ENCODE results near the gene GPR4. TPM values are rescaled to one million over a fixed set of nuclear protein-coding genes. Genes with fewer than 3 reads are reported as not detected.

GPR4 gene
- polyA plus RNA-seq, 1 donor from 2014 or later = 0.25 TPM

DNA sequence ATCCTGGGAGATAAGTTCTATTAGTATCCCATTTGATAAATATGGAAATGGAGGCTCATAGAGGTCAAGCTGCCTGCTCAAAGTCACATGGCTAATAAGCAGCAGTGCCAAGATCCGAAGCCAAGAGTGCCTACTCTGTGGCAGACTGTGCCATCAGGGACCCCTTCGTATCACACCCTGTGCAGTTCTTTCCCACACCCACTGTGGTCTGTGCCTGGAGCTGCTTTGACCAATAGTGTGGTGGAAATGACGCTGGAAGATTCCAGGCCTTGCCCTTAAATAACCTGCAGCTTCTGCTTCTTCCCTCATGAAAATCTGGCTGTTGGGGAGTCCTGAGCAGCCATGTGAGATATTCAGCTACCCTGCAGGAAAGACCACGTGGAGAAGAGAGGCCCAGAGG, 27.5 kb downstream of the GPR4 start:
- H4K20me1 ChIP-seq (ENCODE audit: insufficient read depth) = no peaks in the 10 kb centered on the region
- no peak overlapping the region for H3K9ac ChIP-seq (ENCODE audit: low read length)
- no peak overlapping the region for H2AFZ ChIP-seq (ENCODE audit: low read depth, low read length)
- H3K27ac ChIP-seq (ENCODE audit: low read length) = no peak overlapping the region
- H3K27me3 ChIP-seq (ENCODE audit: insufficient read depth, low read depth, low read length) = no peaks in the 10 kb centered on the region
- H3K9me2 ChIP-seq (ENCODE audit: insufficient read depth, low read length) = no peaks in the 10 kb centered on the region
- no peak overlapping the region for H3K4me2 ChIP-seq (ENCODE audit: low read length)
- no peak overlapping the region for H3K4me3 ChIP-seq (ENCODE audit: low read length)
- no peaks in the 10 kb centered on the region for H3F3A ChIP-seq (ENCODE audit: insufficient read depth, low read length, poor library complexity, severe bottlenecking)
- no peaks in the 10 kb centered on the region for H3K36me3 ChIP-seq (ENCODE audit: insufficient read depth, low read length)
- no peak for TF ChIP-seq SMC3 (conservative IDR thresholded peaks at IDR 0.05; ENCODE audit: poor library complexity)
- no peak for TF ChIP-seq MXI1 (conservative IDR thresholded peaks at IDR 0.05; ENCODE audit: poor library complexity, severe bottlenecking)
- TF ChIP-seq POLR2AphosphoS5 (IDR thresholded peaks at IDR 0.05) = no peak
- no peak for TF ChIP-seq RAD21 (conservative IDR thresholded peaks at IDR 0.05)
- TF ChIP-seq CTCF (IDR thresholded peaks at IDR 0.05; ENCODE audit: poor library complexity, severe bottlenecking) = no peak
- no peak for TF ChIP-seq TAF1 (IDR thresholded peaks at IDR 0.05; ENCODE audit: low read depth)
- TF ChIP-seq EZH2 (IDR thresholded peaks at IDR 0.05; ENCODE audit: borderline replicate concordance, insufficient read depth, low read length, poor library complexity, severe bottlenecking) = no peak
- TF ChIP-seq, protein P1, sequence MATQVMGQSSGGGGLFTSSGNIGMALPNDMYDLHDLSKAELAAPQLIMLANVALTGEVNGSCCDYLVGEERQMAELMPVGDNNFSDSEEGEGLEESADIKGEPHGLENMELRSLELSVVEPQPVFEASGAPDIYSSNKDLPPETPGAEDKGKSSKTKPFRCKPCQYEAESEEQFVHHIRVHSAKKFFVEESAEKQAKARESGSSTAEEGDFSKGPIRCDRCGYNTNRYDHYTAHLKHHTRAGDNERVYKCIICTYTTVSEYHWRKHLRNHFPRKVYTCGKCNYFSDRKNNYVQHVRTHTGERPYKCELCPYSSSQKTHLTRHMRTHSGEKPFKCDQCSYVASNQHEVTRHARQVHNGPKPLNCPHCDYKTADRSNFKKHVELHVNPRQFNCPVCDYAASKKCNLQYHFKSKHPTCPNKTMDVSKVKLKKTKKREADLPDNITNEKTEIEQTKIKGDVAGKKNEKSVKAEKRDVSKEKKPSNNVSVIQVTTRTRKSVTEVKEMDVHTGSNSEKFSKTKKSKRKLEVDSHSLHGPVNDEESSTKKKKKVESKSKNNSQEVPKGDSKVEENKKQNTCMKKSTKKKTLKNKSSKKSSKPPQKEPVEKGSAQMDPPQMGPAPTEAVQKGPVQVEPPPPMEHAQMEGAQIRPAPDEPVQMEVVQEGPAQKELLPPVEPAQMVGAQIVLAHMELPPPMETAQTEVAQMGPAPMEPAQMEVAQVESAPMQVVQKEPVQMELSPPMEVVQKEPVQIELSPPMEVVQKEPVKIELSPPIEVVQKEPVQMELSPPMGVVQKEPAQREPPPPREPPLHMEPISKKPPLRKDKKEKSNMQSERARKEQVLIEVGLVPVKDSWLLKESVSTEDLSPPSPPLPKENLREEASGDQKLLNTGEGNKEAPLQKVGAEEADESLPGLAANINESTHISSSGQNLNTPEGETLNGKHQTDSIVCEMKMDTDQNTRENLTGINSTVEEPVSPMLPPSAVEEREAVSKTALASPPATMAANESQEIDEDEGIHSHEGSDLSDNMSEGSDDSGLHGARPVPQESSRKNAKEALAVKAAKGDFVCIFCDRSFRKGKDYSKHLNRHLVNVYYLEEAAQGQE (IDR thresholded peaks at IDR 0.05; ENCODE audit: borderline replicate concordance) = no peak
- no peak for TF ChIP-seq EP300 (conservative IDR thresholded peaks at IDR 0.05; ENCODE audit: poor library complexity, severe bottlenecking)
- H3K9me3 ChIP-seq (ENCODE audit: low read length) = no peaks in the 10 kb centered on the region
- H3K79me2 ChIP-seq (replicated peaks; ENCODE audit: insufficient read depth, low read length) = no peaks in the 10 kb centered on the region

- no peak overlapping the region for H3K4me3 ChIP-seq (ENCODE audit: low read length)
- no peak overlapping the region for H3K27ac ChIP-seq (ENCODE audit: low read length)
- H3K79me2 ChIP-seq (replicated peaks; ENCODE audit: insufficient read depth, low read length) = no peaks in the 10 kb centered on the region
- no peaks in the 10 kb centered on the region for H3F3A ChIP-seq (ENCODE audit: insufficient read depth, low read length, poor library complexity, severe bottlenecking)
- H4K20me1 ChIP-seq (ENCODE audit: insufficient read depth) = no peaks in the 10 kb centered on the region
- H3K4me2 ChIP-seq (ENCODE audit: low read length) = no peak overlapping the region
- no peaks in the 10 kb centered on the region for H3K9me3 ChIP-seq (ENCODE audit: low read length)
- no peaks in the 10 kb centered on the region for H3K9me2 ChIP-seq (ENCODE audit: insufficient read depth, low read length)
- no peaks in the 10 kb centered on the region for H3K36me3 ChIP-seq (ENCODE audit: insufficient read depth, low read length)
- H3K9ac ChIP-seq (ENCODE audit: low read length) = no peak overlapping the region
- H3K27me3 ChIP-seq (ENCODE audit: insufficient read depth, low read depth, low read length) = no peaks in the 10 kb centered on the region
- TF ChIP-seq, protein P1 (IDR thresholded peaks at IDR 0.05; ENCODE audit: borderline replicate concordance) = no peak
- TF ChIP-seq CTCF (IDR thresholded peaks at IDR 0.05; ENCODE audit: poor library complexity, severe bottlenecking) = no peak
- TF ChIP-seq TAF1 (IDR thresholded peaks at IDR 0.05; ENCODE audit: low read depth) = no peak
- TF ChIP-seq RAD21 (conservative IDR thresholded peaks at IDR 0.05) = no peak
- no peak for TF ChIP-seq EZH2 (IDR thresholded peaks at IDR 0.05; ENCODE audit: borderline replicate concordance, insufficient read depth, low read length, poor library complexity, severe bottlenecking)
- TF ChIP-seq POLR2AphosphoS5 (IDR thresholded peaks at IDR 0.05) = no peak
- TF ChIP-seq EP300 (conservative IDR thresholded peaks at IDR 0.05; ENCODE audit: poor library complexity, severe bottlenecking) = no peak
- no peak for TF ChIP-seq MXI1 (conservative IDR thresholded peaks at IDR 0.05; ENCODE audit: poor library complexity, severe bottlenecking)
- no peak for TF ChIP-seq SMC3 (conservative IDR thresholded peaks at IDR 0.05; ENCODE audit: poor library complexity)
- no peak overlapping the region for H2AFZ ChIP-seq (ENCODE audit: low read depth, low read length)
Observed at GRCh38 chr19:45571457-45572220, 30.4 kb downstream of the GPR4 start.
